Measurements from ENCODE around the gene PYM1.
"Not testable (repeated sequence)": the region's sequence is repeated elsewhere in the genome, so short reads cannot be mapped to it uniquely, and the experiment has no call there.

The PYM1 gene

DNA sequence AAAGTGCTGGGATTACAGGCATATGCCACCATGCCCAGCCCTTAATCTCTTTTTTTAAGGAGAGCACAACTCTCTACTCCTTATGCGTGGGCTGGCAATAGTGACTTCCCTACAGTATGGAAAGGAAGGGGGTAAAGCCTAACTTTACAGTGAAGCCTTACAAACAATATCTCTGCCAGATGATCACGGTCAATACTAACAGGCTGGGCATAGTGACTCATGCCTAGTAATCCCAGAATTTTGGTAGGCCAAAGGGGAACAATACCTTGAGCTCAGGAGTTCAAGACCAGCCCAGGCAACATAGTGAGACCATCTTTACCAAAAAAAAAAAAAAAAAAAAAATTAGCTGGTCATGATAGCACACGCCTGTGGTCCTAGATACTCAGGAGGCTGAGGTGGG lies 5.6 kb downstream of the PYM1 start:
- in situ Hi-C loops (cut with MboI; ENCODE audit: low pct_unique_long_range_greater_than_20kb, low sequenced_read_pairs), result no loop called here
- DNase-seq, result no peak

DNA sequence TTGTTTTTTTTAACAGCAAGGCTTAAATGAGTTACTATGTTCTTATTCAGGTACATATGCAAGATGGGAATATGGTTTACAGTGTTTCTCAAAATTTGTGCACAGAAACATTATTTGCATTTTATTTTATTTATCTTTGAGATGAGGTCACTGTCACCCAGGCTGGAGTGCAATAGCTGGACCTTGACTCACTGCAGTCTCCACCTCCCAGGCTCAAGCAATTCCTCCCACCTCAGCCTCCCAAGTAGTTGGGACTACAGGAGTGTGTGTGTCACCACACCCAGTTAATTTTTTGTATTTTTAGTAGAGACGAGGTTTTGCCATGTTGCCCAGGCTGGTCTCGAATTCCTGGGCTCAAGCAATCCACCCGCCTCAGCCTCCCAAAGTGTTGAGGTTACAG lies 8.7 kb downstream of the PYM1 start:
- DNase-seq; in situ Hi-C loops (cut with MboI; ENCODE audit: low pct_unique_long_range_greater_than_20kb, low sequenced_read_pairs): not testable (repeated sequence)

DNA sequence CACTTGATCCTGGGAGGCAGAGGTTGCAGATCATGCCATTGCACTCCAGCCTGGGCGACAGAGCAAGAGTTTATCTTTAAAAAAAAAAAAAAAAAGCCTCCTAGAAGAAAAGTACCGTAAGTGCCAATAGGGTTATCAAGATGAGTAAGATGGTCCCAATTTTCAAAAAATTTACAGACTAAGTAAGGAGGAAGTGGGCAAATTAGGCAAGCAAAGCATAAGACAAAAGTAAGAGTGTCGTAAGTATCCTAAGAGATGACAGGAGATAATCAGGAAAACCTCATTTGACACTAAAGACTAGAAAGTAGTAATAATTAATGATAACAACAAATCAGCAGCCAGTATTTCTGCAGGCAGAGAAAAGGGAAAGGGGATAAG lies 12.2 kb downstream of the PYM1 start:
- in situ Hi-C loops (cut with MboI; ENCODE audit: low pct_unique_long_range_greater_than_20kb, low sequenced_read_pairs), result no loop called here
- DNase-seq, result no peak

DNA sequence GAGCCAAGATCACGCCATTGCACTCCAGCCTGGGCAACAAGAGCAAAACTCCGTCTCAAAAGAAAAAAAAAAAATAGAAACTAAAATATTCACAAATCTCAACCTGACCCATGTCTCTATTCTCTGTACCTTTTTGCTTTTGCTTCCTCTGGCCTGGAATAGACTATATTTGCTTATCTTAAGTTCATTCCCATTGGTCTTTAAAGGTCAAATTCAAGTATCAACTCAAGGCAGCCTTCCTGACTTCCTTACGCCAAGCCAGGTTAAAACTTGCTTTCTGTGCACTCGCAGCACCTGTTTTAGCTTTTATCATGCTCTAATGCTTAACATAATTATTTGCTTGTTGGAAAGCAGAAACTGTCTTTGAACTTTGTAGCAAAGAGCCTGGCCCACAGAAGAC lies 14.8 kb downstream of the PYM1 start:
- DNase-seq, result no peak
- in situ Hi-C loops (cut with MboI; ENCODE audit: low pct_unique_long_range_greater_than_20kb, low sequenced_read_pairs), result no loop called here

DNA sequence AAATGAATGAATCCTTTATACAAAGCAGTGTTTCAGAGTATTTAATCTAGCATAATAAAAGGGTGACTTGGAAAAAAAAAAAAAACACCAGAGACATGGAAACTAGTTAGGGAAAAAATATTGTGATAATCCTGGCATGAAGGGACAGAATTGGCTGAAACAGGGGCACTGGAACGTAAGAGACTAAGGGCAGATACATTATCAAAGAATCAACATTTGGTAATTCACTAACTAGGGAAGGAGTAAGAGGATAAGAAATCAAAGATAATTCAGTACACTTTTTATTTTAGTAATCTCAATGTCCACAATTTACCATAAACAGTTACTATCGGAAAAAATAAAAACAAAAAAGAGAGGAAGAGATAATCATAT lies 18.2 kb downstream of the PYM1 start:
- in situ Hi-C loops (cut with MboI; ENCODE audit: low pct_unique_long_range_greater_than_20kb, low sequenced_read_pairs), result no loop called here
- DNase-seq, result no peak

DNA sequence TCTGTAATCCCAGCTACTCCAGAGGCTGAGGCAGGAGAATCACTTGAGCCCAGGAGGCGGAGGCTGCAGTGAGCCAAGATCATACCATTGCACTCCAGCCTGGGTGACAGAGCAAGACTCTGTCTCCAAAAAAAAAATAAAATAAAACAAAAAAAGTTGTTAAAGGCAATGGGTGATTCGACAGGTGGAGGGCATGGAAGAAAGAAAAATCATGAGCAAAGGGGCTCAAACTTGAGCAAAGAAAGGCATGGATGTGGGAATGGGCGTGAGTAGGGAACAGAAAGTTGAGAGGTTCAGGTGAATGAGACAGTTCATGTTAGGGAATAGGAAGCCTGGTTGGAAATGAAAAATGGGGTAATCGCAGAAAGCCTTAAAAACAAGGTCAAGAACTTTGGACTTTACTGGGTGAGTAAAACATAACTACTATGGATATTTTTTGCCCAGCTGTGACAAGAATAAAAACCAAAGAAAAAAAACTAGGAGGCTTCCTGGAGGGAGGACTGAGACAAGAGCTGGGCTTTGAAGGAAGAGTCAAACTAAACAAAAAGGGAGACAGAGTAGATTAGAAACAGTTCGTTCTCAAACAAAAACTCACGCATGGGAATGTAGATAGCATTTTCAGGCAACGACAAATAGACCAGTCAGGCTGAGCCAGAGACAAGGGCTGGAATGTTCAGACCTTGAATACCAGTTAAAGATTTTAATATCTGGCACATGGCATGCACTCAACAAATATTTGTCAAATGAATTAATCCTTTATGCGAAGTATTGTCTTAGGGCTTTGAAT lies 18.8 kb downstream of the PYM1 start:
- in situ Hi-C loops (cut with MboI; ENCODE audit: low pct_unique_long_range_greater_than_20kb, low sequenced_read_pairs), result no loop called here
- no peak for DNase-seq

DNA sequence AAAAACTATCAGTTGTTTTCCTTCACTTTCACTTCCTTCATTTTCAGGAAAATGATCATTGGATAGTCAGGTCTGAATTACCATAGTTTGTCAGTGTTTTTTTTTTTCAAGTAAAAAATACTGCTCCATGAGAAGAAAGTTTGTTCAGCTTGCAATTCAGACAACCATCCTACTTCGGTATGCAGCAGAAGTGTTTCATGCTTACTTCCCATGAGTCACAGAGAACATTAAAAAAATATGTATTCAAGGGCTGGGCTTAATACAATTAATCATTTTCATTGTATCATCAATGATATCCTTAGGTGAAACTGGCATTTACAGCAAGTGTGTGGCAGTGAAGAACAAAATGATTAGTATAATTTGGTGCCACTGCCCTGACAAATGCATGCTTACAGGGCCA lies 21.6 kb downstream of the PYM1 start:
- no peak for DNase-seq
- in situ Hi-C loops (cut with MboI; ENCODE audit: low pct_unique_long_range_greater_than_20kb, low sequenced_read_pairs), result no loop called here

DNA sequence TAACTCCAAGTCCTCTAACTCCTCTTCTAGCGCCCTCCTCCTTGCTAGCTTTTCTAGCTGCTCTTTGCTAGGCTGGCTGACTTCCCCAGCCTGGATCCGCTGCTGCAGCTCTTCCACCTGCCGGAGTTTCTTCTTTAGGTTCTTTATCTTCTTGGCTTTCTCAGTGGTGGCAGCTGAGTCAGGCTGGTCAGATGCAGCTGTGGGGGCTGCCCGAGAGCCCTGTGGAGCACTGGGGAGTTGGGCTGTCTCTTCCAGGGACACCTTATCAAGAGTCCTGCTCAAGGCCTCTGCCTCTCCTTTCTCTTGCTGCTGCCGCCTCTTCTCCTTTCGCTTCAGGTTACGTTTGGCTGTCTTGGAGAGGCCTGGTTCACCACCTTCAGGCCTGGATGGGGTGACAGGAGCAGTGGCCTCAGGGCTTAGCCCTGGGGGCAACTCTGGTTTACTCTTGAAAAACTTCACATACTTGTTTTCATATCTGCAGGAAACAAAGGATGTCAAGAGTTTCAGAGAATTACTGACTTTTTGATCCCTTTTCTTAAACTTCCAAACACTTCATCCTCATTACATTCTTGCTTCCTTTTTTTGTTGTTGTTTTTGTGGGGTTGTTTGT lies 25.7 kb downstream of the PYM1 start:
- in situ Hi-C loops (cut with MboI; ENCODE audit: low pct_unique_long_range_greater_than_20kb, low sequenced_read_pairs), result no loop called here

DNA sequence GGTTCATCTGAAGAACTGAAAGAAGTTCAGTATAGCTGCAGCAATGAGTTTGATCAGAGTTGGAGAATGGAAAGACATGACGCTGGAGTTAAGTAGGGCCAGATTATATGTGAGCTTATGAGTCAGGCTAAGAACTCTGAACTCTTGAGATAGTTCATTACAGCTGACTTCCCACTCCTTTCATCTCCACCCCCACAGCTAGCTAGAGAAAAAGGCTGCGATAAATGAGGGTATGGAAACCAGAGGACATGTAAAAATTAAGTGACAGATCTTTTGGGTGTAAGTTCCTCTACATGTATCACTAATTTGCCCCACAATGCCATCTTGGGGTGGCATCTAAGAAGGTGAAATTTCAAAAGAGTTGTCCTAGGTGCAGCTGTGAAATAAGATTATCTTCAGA lies 28.6 kb downstream of the PYM1 start:
- in situ Hi-C loops (cut with MboI; ENCODE audit: low pct_unique_long_range_greater_than_20kb, low sequenced_read_pairs), result no loop called here
- DNase-seq, result no peak

More for the DNA sequence above, 25.7 kb downstream of the PYM1 start:
- DNase-seq, result no peak

DNA sequence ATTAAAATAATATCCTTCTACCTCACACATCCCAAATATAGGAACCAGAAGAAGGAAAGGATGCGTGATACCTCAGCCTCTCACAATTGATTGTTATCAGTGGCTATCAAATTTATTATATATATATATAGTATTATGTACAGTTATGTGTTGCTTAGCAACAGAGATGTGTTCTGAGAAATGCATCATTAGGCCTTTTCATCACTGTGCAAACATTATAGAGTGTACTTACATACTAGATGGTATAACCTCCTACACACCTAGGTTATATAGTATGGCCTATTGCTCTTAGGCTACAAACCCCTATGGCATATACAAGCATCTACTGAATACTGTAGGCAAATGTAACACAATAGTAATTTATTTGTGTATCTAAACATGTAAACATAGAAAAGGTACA lies 34.0 kb downstream of the PYM1 start:
- DNase-seq, result no peak
- in situ Hi-C loops (cut with MboI; ENCODE audit: low pct_unique_long_range_greater_than_20kb, low sequenced_read_pairs), result no loop called here

DNA sequence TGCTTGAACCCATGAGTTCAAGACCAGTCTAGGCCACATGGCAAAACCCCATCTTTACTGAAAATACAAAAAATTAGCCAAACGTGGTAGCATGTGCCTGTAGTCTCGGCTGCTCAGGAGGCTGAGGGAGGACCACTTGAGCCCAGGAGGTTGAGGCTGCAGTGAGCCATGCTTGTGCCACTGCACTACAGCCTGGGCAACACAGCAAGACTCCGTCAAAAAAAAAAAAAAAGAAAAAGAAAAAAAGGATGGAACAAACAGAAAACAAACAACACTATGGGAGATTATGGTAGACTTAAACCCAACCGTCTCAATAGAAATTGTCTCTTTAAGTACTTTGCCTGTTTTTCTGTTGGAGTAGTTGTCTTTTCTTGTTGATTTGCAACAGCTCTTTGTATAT lies 36.4 kb downstream of the PYM1 start:
- in situ Hi-C loops (cut with MboI; ENCODE audit: low pct_unique_long_range_greater_than_20kb, low sequenced_read_pairs), result no loop called here
- DNase-seq, result no peak

DNA sequence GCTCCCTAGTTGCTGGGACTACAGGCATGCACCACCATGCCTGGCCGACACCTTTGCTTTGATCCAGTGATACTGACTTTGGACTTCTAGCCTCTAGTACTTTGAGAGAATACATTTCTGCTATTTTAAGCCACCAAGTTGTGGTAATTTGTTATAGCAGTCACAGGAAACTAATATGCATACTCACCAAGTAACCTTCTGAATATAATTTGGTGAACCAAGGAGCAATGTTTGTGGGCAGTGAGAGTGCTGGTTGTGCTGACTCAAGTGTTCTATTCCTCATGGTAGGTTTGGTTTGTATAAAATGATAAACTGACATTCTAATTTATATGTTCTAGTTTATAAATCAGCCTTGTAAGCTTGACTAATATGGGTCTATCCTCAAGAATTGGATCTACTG lies 42.6 kb downstream of the PYM1 start:
- in situ Hi-C loops (cut with MboI; ENCODE audit: low pct_unique_long_range_greater_than_20kb, low sequenced_read_pairs), result no loop called here
- DNase-seq, result no peak

DNA sequence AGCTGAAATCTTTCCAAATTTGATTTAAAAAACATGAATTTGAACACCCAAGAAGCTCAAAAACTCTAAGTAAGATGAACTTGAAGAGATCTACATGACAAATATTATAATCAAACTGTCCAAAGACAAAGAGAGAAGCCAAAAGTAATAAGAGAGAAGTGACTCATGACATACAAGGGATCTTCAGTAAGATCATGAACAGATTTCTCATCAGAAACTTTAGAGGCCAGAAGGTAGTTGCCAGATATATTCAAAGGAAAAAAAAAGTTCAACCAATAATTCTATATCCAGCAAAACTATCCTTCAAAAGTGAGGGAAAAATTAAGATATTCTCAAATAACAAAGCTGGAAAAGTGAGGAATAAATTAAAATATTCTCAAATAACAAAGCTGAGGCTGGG lies 49.9 kb downstream of the PYM1 start:
- no peak for DNase-seq
- in situ Hi-C loops (cut with MboI; ENCODE audit: low pct_unique_long_range_greater_than_20kb, low sequenced_read_pairs), result no loop called here

DNA sequence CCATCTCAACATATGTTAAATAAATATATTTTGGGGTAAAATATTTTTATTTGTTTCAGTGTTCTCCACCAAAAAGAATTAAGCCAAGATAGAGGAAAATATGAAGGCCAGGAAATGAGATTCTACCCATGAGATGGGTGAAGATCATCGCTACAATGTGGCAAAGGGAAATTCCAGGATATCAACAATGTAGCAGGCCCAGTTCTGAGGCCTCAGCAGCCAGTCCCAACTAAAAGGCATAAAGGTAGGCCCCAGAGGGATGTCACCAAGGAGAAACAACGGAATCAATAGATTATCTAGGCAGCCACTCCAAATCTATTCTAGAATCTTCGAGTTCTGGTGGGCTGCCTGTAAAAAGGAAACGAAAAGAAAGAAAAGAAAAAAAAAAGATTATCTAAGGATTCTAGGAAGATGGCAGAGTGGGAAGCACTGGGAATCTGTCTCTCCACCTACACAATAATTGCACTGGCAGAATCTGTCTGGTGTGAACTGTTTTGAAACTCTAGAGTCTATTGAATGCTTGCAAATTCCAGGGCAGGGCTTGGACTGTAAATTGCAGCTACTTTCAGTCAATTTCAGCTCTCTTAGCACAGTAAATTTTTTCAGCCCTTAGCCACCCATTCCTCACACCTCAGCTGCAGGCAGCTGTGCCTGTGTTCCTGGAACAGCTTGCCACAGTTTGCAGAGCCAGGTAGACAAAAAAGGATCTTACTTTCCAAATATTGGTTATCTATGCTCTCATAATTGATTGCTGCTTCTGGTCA lies 51.8 kb downstream of the PYM1 start:
- no peak for DNase-seq
- in situ Hi-C loops (cut with MboI; ENCODE audit: low pct_unique_long_range_greater_than_20kb, low sequenced_read_pairs), result no loop called here

DNA sequence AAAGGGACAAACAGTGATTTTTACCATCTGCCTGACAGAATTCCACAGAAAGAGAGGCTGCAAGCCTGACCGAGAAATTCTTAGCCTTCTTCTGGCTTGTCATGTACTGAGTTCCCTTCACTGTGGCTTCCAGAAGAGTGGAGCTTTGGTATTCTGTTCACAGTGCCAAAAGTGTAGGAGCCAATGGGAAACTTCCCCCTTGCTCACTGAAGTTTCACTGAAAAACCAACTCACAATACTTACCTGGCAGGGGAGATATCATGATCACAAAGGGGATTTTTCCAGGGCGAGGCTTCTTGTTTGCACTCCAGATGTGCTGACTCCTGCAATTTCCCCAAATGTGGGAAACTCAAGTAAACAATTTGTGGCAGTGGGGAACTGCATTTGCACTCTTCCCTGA lies 53.3 kb downstream of the PYM1 start:
- no peak for DNase-seq
- in situ Hi-C loops (cut with MboI; ENCODE audit: low pct_unique_long_range_greater_than_20kb, low sequenced_read_pairs), result no loop called here

DNA sequence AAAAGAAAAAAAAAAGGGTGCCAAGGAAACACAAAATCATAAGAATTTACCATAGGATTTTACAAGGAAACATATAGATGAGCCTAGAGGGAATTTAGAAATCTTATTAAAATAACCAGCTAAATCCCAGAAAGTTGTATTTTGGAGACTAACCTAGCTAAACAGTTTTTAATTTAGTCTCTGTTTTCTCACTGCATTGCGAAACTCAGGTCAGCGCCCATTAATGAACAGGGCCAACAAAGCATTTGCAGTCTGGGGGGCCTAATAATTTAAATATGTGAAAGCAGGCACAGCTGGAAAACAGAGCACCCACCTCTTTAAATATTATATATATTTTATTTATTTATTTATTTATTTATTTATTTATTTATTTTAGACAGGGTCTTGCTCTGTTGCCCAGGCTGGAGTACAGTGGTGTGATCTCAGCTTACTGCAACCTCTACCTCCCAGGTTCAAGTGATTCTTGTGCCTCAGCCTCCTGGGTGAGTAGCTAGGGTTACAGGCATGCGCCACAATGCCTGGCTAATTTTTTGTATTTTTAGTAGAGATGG lies 61.2 kb downstream of the PYM1 start:
- DNase-seq; in situ Hi-C loops (cut with MboI; ENCODE audit: low pct_unique_long_range_greater_than_20kb, low sequenced_read_pairs): not testable (repeated sequence)

DNA sequence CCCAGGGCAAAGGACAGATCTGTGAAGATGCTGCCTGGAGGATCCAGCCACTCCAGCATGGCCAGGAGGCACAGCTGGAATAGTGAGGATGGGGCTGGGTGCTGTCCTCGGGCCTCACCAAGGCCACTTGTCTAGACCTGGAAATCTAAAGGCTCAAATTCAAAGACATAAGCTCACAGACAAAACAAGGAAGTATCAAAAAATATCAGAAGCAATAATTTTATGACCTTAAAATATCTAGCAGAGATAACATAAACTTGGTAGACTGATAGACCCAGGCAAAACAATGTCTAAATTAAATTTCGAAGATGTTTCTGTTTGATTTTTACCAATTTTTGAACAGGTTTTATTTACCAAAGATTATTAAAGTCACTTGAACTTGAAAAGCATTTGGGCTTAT lies 62.4 kb downstream of the PYM1 start:
- in situ Hi-C loops (cut with MboI; ENCODE audit: low pct_unique_long_range_greater_than_20kb, low sequenced_read_pairs), result no loop called here
- DNase-seq, result no peak

DNA sequence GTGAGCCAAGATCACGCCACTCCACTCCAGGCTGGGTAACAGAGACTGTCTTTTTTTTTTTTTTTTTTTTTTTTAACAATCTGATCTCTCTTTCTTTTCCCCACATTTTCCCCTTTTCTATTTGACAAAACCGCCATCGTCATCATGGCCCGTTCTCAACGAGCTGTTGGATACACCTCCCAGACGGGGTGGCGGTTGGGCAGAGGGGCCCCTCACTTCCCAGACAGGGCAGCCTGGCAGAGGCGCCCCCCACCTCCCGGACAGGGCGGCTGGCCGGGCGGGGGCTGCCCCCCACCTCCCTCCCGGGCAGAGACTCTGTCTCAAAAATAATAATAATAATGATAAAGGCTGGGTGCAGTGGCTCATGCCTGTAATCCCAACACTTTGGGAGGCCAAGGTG lies 64.8 kb downstream of the PYM1 start:
- DNase-seq; in situ Hi-C loops (cut with MboI; ENCODE audit: low pct_unique_long_range_greater_than_20kb, low sequenced_read_pairs): not testable (repeated sequence)

DNA sequence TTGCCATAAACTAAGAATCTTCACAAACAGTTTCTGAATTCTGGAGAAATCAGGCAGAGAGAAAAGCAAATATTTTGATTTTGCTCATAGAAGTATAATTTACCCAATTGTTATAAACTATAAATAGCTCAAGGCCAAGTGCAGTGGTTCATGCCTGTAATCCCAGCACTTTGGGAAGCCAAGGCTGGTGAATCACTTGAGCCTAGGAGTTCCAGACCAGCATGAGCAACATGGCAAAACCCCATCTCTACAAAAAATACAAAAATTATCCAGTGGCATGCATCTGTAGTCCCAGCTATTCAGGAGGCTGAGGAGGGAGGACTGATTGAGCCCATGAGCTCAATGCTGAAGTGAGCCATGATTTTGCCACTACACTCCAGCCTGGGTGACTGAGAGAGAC lies 65.4 kb downstream of the PYM1 start:
- in situ Hi-C loops (cut with MboI; ENCODE audit: low pct_unique_long_range_greater_than_20kb, low sequenced_read_pairs), result no loop called here

DNA sequence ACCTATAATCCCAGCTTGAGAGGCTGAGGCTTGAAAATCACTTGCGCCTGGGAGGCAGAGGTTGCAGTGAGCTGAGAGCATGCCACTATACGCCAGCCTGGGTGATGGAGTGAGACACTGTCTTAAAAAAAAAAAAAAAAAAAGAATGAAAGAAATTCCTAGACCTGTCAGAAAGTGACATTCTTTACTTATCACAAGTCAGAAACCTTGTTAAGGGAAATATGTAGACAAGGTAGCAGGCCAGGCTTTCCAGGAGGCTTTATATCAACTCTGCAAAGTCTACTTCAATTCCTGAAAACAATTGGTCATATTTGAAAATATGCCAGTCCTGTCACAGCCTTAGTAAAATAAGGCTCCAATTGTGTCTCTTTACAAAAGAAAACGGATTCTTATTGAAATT lies 65.8 kb downstream of the PYM1 start:
- no peak for DNase-seq
- in situ Hi-C loops (cut with MboI; ENCODE audit: low pct_unique_long_range_greater_than_20kb, low sequenced_read_pairs), result no loop called here

More for the DNA sequence above, 65.4 kb downstream of the PYM1 start:
- DNase-seq, result no peak

All from KBM-7 (cell line).